ENCODE results near the gene SMURF2.

Gene SMURF2

DNA sequence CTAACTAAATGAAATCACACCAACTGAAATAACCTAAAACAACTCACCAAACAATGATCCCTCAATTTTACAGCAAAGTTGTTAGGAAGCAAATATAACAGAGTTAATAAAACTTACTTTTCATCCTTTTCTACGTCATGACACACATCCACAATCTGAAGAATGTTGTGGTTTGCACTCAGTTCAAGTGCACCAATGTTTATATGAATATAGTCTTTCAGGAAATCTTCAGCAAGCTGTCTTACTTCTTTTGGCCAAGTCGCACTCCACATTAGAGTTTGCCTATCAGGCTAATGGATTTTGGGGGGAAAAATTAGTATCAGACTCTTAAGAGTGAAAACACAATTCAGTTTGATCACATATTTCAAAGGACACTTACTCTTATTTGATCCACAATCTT, 159.3 kb downstream of the SMURF2 start:
- DNase-seq = no peak

DNA sequence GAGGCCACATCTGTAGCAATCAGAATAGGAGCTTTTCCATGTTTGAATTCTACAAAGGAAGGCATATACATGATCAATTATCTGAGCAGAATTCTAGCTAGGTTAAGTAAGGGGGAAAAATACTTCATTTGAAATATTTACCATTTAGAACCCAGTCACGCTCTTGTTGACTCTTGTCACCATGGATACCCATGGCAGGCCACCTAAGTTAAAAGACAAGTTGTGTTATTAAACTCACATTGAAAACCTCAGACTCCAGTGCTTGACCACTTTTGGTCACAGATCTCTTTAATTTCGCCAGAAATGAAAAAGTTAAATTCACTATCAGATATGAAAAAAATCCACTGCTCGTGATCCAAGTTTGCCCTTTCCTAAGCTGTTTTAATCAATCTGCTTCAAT, 160.1 kb downstream of the SMURF2 start:
- no peak for DNase-seq

DNA sequence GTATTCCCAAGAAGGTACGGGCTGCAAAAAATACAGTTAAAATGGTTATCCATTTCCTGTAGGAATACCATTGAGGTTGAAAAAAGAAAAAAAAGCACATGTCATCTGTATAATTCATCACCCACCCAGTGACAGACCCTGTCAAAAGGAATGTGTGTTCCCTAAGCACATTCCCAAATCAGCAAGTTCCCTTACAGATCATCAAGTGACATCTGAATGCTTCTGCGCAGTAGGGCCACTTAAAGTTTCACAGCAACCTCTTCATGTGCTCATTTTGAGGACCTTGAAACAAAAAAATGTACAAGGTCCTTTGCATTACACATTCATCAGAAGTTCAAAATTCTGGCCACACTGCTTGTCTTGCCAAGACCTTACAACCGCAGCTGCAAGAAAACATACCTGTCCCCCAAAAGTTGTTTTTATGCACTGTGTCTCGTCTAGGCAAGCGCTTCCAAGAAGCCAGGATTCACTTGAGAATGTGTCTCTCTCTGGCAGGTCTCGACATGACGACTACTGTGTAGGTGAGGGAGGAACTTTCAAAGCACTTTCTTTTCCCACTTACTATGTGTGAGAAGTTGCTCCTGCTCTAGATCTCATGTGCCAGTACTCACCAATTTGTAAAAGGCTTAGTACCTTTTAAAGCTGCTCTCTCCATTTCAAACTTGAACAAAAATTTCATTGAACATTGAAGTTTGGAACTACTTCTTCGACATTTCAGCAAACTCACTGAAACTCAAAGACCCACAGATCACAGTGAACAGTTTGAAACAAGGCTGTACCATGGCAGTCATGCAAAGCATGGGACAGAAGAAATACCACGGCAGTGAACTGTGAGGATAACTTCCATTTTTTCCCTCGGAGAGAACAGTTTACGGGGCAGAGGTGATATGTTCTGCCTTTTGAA, 161.0 kb downstream of the SMURF2 start:
- DNase-seq = no peak

DNA sequence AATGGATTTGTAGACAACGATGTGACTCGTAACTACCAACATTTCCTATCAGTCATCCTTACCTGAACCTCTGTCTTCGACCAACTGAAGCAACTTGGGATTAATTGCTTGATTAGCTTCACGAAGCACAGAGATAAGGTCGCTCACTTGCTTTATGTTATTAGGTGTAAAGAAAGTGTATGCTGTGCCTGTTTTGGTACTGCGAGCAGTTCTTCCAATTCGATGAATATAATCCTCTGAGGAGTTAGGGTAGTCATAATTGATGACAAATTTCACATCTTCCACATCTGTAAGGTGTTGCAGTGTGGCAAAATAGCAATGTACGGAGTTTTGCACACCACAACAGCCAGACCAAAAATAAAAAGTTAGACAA, 161.6 kb downstream of the SMURF2 start:
- DNase-seq = no peak

DNA sequence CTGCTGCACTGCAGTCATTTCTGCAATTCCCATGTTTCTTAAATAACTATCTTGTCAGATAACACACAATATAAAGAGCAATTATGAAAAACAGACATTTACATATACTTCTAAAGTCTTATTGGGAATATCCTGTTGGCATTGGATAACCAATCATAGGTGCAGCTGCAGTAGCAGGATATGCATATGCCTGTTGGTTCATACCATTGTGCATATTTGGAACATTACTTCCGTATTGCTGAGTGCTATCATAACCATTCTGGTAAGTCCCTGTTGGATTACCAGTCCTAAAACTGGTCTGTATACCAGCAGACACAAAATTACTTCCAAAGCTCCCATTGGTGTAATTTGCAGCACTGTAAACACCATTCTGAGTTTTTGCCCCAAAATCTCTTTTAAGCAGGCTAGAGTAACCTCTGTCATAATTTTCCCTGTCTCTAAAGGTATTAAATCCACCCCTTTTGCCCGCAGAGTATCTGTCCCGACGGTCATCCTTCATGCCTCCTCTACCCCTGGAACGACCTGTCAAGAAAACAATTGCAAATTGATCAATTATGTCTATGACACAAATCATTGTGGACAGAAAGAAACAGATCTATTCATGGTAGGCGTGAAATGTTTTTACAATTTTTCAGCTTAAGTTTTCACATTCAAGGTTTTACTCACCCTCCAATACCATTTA, 162.2 kb downstream of the SMURF2 start:
- no peak for DNase-seq

DNA sequence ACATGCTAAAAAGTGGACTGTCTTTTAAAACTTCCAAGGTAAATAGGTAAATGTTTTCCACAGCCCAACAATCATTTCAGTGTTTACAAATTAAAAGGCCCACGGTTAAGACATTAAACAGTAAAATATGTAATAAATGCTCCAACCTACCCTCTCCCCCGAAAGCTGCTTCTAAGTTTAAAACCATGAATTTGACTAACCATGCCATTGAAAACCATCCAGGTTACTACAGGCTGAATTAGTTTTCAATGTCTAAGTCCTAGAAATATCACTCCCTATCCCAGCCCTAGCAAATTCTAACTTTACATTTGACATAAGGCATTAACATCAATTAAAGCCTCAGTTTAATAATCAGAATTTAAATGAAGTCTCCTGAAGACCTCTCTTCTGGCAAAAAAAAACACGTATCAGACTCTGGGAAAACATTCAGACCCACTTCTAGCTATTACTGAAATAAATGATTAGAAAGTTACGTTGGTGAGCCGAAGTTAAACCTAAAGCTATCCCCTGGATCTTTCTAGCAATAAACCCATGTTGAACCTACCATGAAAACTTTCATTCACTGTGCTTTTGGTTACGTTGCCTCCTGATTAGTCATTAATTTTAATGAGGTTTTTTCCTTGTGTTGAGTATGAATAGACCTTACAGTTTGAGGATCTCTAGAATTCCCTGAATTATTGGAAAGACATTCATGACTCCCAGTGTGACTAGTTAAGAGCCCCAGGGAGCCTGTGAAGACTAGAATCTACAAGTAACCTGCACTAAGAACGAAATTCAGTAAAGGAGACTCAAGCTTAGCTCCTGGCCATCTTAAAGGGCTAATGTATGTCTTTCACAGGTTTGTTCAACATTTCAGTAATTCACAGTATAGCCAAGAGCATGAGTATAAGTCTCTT, 163.6 kb downstream of the SMURF2 start:
- no peak for DNase-seq

DNA sequence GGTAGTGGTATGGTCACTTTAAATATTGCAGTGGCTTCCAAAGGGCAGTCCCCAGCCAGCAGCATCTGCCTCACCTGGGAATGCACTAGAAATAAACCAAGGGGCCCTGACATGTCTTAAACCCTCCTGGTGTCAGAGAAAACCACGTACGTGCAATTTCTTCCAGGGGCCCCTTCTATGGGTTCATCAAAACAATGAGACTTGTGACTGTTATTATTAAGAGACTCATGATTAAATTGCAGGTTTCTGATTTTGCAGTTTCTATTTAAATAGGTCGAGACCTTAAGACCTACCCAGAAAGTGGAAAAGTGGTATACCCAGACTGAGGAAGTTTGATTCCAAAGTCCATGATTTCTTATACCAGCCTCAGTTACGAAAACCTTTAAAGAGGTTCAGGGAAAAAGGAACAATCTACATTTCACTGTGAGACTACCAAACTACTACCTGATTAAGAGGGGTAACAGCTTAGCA, 164.5 kb downstream of the SMURF2 start:
- DNase-seq = no peak

DNA sequence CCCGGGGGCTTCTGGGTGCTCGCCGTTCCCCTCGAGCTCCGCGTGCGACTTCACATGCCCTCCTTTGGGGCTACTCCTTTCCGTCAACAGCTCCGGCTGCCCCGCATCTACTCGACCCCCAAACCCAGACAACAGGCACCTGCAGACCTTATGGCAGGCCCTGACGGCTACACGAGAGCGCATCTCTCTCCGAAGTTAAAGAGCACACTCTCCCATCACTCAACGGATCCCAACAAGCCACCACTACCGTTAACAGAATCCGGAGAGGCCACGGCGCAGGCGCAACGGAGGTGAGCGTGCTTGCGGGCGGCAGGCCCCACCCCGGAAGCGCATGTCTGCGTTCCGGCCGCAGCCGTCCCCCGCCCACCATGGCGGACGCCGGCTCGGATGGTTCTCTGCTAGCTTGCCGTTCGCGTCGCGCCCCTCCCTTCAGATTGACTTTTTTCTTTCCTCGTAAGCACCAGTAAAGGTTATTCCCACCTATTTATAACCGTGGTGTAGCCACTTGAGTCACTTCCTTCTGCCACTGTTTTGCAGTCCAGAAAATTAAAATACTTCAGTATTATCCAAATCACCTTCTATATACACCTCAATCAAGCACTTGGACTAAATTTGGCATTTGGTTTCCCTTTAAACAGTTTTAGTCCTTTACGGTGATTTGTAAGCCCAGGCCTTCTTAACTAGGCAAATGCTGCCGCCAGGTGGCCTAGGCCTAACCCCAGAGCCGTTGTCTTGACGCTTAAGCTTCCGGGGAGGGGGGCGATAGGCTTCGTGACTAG, 165.1 kb downstream of the SMURF2 start, which contains the start of gene POLG2:
Gene POLG2 (minus strand): TSS at position 269 of the 779 bp plus-strand sequence. CDS start 86 bp downstream, at position 183.
- peak; percentile 88 for DNase-seq

GRCh38 chr17:64496348-64496785, 165.7 kb downstream of the SMURF2 start:
- no peak for DNase-seq
